PC-3 (cell line): Measurements from ENCODE around the gene TNFSF13B. TPM values are rescaled to one million over a fixed set of nuclear protein-coding genes. Genes with fewer than 3 reads are reported as not detected.

Source experiments
- ATAC-seq: fragments of 200-7000 bp; cut with Tn5 transposase; 2 replicates; pipeline ENCODE4 v1.9.1; 2020; ENCODE audit warnings: mild to moderate bottlenecking, moderate library complexity
- BruUV-seq: library from RNA; stranded (reverse); fragments of 400-500 nt; replicated peaks from 2 replicates; lab custom pipeline; 2021; lab: Mats Ljungman, UMichigan
- CTCF ChIA-PET: fragments of 300-600 bp; sonication (Branson Sonifier 250); formaldehyde crosslinking; loops from one replicate; lab custom pipeline; 2022; ENCODE audit warnings: antibody characterized with exemption; lab: Charles Lee
- POLR2A ChIA-PET: fragments of 300-600 bp; sonication (Branson Sonifier 250); formaldehyde crosslinking; loops from one replicate; lab custom pipeline; 2022; ENCODE audit warnings: antibody characterized with exemption; ENCODE audit not compliant: unreplicated experiment; lab: Charles Lee
- DNase-seq: peaks from one replicate; pipeline ENCODE4 v3.0.0-alpha.2; 2015
- H2AFZ ChIP-seq: fragments of 300-600 bp; sonication (generic); 2 replicates; pipeline ENCODE4 v1.6.0; 2016; ENCODE audit warnings: antibody characterized with exemption, low read length
- H3F3A ChIP-seq: fragments of 300-600 bp; sonication (generic); one replicate; pipeline ENCODE4 v1.6.0; 2017; ENCODE audit warnings: antibody characterized with exemption, low read length, control low read depth, mild to moderate bottlenecking; ENCODE audit not compliant: unreplicated experiment
- H3K27ac ChIP-seq: fragments of 300-600 bp; sonication (generic); 2 replicates; pipeline ENCODE4 v1.5.1; 2016; ENCODE audit warnings: mild to moderate bottlenecking, low read length
- H3K27me3 ChIP-seq: fragments of 300-600 bp; sonication (generic); 2 replicates; pipeline ENCODE4 v1.6.1; 2016; ENCODE audit warnings: low read length, mixed read lengths
- H3K36me3 ChIP-seq: fragments of 300-600 bp; sonication (generic); 2 replicates; pipeline ENCODE4 v1.6.1; 2016; ENCODE audit warnings: low read depth, mixed run types, low read length, mixed read lengths
- H3K4me1 ChIP-seq: fragments of 300-600 bp; sonication (generic); 2 replicates; pipeline ENCODE4 v1.5.1; 2016; ENCODE audit warnings: low read length; ENCODE audit not compliant: insufficient read depth
- H3K4me2 ChIP-seq: fragments of 300-600 bp; sonication (generic); 2 replicates; pipeline ENCODE4 v1.6.0; 2016; ENCODE audit warnings: low read length
- H3K4me3 ChIP-seq: fragments of 300-600 bp; sonication (generic); 2 replicates; pipeline ENCODE4 v1.5.1; 2016; ENCODE audit warnings: mild to moderate bottlenecking, low read length, mixed read lengths
- H3K79me2 ChIP-seq: fragments of 300-600 bp; sonication (generic); 2 replicates; pipeline ENCODE4 v1.6.1; 2017; ENCODE audit warnings: low read length, mixed read lengths
- H3K9ac ChIP-seq: fragments of 300-600 bp; sonication (generic); 2 replicates; pipeline ENCODE4 v1.6.0; 2016; ENCODE audit warnings: mild to moderate bottlenecking, low read length
- H3K9me2 ChIP-seq: fragments of 300-600 bp; sonication (generic); replicated peaks from 2 replicates; pipeline ENCODE4 v1.6.1; 2016; ENCODE audit warnings: mixed run types, low read length, mixed read lengths
- H3K9me3 ChIP-seq: fragments of 300-600 bp; sonication (generic); 2 replicates; pipeline ENCODE4 v1.6.1; 2016; ENCODE audit warnings: low read length, mixed read lengths
- H4K20me1 ChIP-seq: fragments of 300-600 bp; sonication (generic); 2 replicates; pipeline ENCODE4 v1.6.1; 2016; ENCODE audit warnings: low read length, mixed read lengths
- EZH2 ChIP-seq: fragments of 300-600 bp; sonication (generic); IDR thresholded peaks from one replicate; pipeline ENCODE4 v1.6.1; 2017; ENCODE audit warnings: antibody characterized with exemption, mild to moderate bottlenecking, low read length; ENCODE audit not compliant: unreplicated experiment
- EZH2phosphoT487 ChIP-seq: fragments of 300-600 bp; sonication (generic); IDR thresholded peaks from 2 replicates; pipeline ENCODE4 v1.6.1; 2018; ENCODE audit warnings: mild to moderate bottlenecking, antibody characterized with exemption, low read length, borderline replicate concordance
- intact Hi-C: fragments of 100-400 bp; cut with micrococcal nuclease; formaldehyde crosslinking; loops from 2 replicates; pipeline ENCODE4 v1.9.0; 2023
- total RNA-seq: library from RNA; depleted of rRNA; stranded (reverse); fragments of >200 nt; gene quantifications from 2 replicates; pipeline ENCODE4 v1.2.3, GENCODE V29; 2014
- TF ChIP-seq, protein P1 (sequence below): fragments of 300-600 bp; sonication (generic); conservative IDR thresholded peaks from 2 replicates; pipeline ENCODE4 v1.5.1; 2017; ENCODE audit warnings: antibody characterized with exemption, low read depth, mild to moderate bottlenecking, low read length

TNFSF13B gene
- total RNA-seq, 1 experiment from 2014 or later = not detected

DNA sequence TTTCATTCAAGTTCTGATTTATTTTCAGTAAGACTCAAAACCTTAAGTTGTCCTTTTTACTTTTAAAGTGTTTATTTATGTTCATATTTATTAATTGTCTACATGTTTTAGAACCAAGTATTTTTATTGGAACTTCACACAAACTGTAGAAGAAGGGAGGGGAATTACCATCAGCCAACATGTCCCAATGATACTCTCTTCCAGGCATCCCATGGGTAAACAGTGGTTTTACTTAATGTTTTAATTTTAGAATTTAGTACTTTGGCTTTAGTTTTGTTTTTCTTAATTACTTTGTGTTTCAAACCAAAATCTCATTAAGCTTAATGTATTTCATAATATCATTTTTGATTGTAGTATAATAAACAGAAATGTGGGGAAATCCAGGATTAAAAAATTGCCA is 5.2 kb downstream of the TNFSF13B start:
- ChIA-PET CTCF (no interaction called here), POLR2A (interaction anchor here (0.6 kb wide), 1 partner anchor 128 kb away, joined by 3 read pairs; no protein-coding TSS in a partner anchor)
- BruUV-seq = no TSS peak

DNA sequence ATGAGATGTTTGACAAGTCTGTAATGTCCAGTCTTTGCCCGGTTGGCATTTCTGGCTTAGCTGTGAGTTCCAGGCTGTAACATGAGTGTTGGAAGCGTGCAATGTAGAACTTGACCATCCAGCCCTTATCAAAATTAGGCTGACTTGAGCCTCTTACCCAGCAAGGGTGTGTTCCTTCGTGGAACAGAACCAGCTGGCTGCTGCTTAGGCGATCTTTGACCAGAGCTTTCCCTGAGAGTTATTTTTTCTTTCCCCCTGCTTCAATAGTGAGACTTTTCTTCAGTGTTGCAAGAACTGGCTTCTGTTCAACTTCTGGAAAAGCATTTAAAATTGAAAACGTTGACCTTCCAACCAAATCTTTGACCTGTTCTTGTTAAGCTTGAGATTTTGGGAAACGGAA is 6.5 kb downstream of the TNFSF13B start:
- ChIA-PET POLR2A (interaction anchor here (0.6 kb wide), 1 partner anchor 24 kb away, joined by 3 read pairs; no protein-coding TSS in a partner anchor), CTCF (no interaction called here)
- Histone ChIP-seq H3K27ac (no peak overlapping the region), H3K9ac (no peak overlapping the region), H2AFZ (no peak overlapping the region), H4K20me1 (no peaks in the 10 kb centered on the region), H3K4me2 (no peak overlapping the region), H3K36me3 (no peaks in the 10 kb centered on the region), H3F3A (no peaks in the 10 kb centered on the region), H3K27me3 (peaks cover 32% of the 10 kb centered on the region), H3K79me2 (no peaks in the 10 kb centered on the region), H3K9me3 (no peaks in the 10 kb centered on the region), H3K9me2 (no peaks in the 10 kb centered on the region), H3K4me3 (no peak overlapping the region), H3K4me1 (no peaks in the 10 kb centered on the region; the same call in 1 of the 2 replicates)
- DNase-seq (no peak), ATAC-seq (no peak)
- TF ChIP-seq EZH2phosphoT487 (no peak), EZH2 (no peak)
- TF ChIP-seq, protein P1, sequence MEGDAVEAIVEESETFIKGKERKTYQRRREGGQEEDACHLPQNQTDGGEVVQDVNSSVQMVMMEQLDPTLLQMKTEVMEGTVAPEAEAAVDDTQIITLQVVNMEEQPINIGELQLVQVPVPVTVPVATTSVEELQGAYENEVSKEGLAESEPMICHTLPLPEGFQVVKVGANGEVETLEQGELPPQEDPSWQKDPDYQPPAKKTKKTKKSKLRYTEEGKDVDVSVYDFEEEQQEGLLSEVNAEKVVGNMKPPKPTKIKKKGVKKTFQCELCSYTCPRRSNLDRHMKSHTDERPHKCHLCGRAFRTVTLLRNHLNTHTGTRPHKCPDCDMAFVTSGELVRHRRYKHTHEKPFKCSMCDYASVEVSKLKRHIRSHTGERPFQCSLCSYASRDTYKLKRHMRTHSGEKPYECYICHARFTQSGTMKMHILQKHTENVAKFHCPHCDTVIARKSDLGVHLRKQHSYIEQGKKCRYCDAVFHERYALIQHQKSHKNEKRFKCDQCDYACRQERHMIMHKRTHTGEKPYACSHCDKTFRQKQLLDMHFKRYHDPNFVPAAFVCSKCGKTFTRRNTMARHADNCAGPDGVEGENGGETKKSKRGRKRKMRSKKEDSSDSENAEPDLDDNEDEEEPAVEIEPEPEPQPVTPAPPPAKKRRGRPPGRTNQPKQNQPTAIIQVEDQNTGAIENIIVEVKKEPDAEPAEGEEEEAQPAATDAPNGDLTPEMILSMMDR = no peak
- BruUV-seq = no TSS peak
- intact Hi-C loops = no loop called here

More for the DNA sequence above, 5.2 kb downstream of the TNFSF13B start:
- Histone ChIP-seq H3K9me3 (no peaks in the 10 kb centered on the region), H3K79me2 (no peaks in the 10 kb centered on the region), H2AFZ (no peak overlapping the region), H3F3A (no peaks in the 10 kb centered on the region), H3K27me3 (peaks cover 30% of the 10 kb centered on the region), H3K9ac (no peak overlapping the region), H3K27ac (no peak overlapping the region), H3K4me1 (no peaks in the 10 kb centered on the region; the same call in 1 of the 2 replicates), H3K4me3 (no peak overlapping the region), H3K4me2 (no peak overlapping the region), H3K36me3 (no peaks in the 10 kb centered on the region), H4K20me1 (no peaks in the 10 kb centered on the region), H3K9me2 (no peaks in the 10 kb centered on the region)
- DNase-seq (no peak), ATAC-seq (no peak)
- intact Hi-C loops = no loop called here
- TF ChIP-seq EZH2 = no peak
- TF ChIP-seq, protein P1 = no peak
- no peak for TF ChIP-seq EZH2phosphoT487

DNA sequence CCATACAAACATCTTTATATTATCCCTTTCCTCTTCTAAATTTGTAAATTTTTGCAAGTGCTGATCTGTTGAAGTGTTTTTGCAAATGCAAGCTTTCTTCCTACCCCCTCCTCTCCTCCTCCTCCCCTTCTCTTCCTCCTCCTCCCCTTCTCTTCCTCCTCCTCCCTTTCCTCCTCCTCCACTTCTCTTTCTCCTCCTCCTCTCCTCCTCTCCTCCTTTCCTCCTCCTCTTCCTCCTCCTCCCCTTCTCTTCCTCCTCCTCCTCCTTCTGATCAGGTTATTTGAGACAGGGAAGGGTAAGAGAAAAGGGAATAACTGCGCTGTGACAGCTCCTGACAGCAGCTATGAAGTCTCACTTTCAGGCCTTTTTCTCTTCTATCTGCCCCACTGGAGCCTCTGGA is 8.9 kb downstream of the TNFSF13B start:
- BruUV-seq = no TSS peak
- H3F3A ChIP-seq = no peaks in the 10 kb centered on the region
- H3K36me3 ChIP-seq = no peaks in the 10 kb centered on the region
- intact Hi-C loops = no loop called here
- ChIA-PET CTCF (no interaction called here), POLR2A (no interaction called here)
- no peak overlapping the region for H3K4me2 ChIP-seq
- H2AFZ ChIP-seq = no peak overlapping the region
- H3K9me2 ChIP-seq = no peaks in the 10 kb centered on the region
- TF ChIP-seq, protein P1 = no peak
- TF ChIP-seq EZH2phosphoT487 = no peak
- H3K27ac ChIP-seq = no peak overlapping the region
- no peak overlapping the region for H3K4me3 ChIP-seq
- H3K79me2 ChIP-seq = no peaks in the 10 kb centered on the region
- H3K9ac ChIP-seq = no peak overlapping the region
- H3K9me3 ChIP-seq = no peaks in the 10 kb centered on the region
- DNase-seq = no peak
- H4K20me1 ChIP-seq = no peaks in the 10 kb centered on the region
- no peak for ATAC-seq
- H3K4me1 ChIP-seq = no peaks in the 10 kb centered on the region
- peaks cover 45% of the 10 kb centered on the region for H3K27me3 ChIP-seq
